Keratinocyte (primary cell): ENCODE data around the gene KCNE1. TPM values are rescaled to one million over a fixed set of nuclear protein-coding genes. Genes with fewer than 3 reads are reported as not detected.

Source experiments
- DNase-seq: peaks from one replicate; pipeline ENCODE4 v3.0.0-alpha.2; 2011; ENCODE audit warnings: low read depth, missing footprints, low spot score
- FAIRE-seq: peaks from 2 replicates; lab custom pipeline; 2011; peaks lifted over from hg19 to GRCh38; lab: Jason Lieb, UNC
- H2AFZ ChIP-seq: 2 replicates; pipeline ENCODE4 v1.6.0; 2012; ENCODE audit warnings: low read length, control low read depth, inconsistent platforms; ENCODE audit not compliant: control insufficient read depth
- H3K27ac ChIP-seq: 2 replicates; pipeline ENCODE4 v1.5.1; 2011; ENCODE audit warnings: low read length; ENCODE audit not compliant: control insufficient read depth, insufficient read depth
- H3K27me3 ChIP-seq: 3 replicates; pipeline ENCODE4 v1.6.0; 2011; ENCODE audit warnings: low read length; ENCODE audit not compliant: control insufficient read depth, insufficient read depth; ENCODE audit errors: extremely low read depth
- H3K36me3 ChIP-seq, 2 experiments: 2 replicates in 1 of 2; 3 replicates in 1 of 2; pipeline ENCODE4 v1.5.1; 2011; ENCODE audit warnings: low read length in 2 of 2, mild to moderate bottlenecking in 1 of 2; ENCODE audit not compliant: control insufficient read depth in 2 of 2, insufficient read depth in 2 of 2; ENCODE audit errors: extremely low read depth in 1 of 2
- H3K4me1 ChIP-seq: 3 replicates; pipeline ENCODE4 v1.5.1; 2011; ENCODE audit warnings: low read length; ENCODE audit not compliant: control insufficient read depth, insufficient read depth; ENCODE audit errors: extremely low read depth
- H3K4me2 ChIP-seq: 3 replicates; pipeline ENCODE4 v1.6.0; 2011; ENCODE audit warnings: low read depth, low read length; ENCODE audit not compliant: control insufficient read depth, insufficient read depth; ENCODE audit errors: extremely low read depth
- H3K4me3 ChIP-seq, 3 experiments: fragments of 200-600 bp in 1 of 3; sonication (generic) in 1 of 3; 2 replicates in 2 of 3; 3 replicates in 1 of 3; pipeline ENCODE4 v1.5.1; 2011 to 2016; ENCODE audit warnings: low read length in 3 of 3, mild to moderate bottlenecking in 3 of 3, control low read depth in 2 of 3, inconsistent platforms in 1 of 3, low read depth in 1 of 3, mixed read lengths in 1 of 3, mixed run types in 1 of 3, moderate library complexity in 1 of 3; ENCODE audit not compliant: control insufficient read depth in 2 of 3, insufficient read depth in 2 of 3; ENCODE audit errors: extremely low read depth in 1 of 3
- H3K79me2 ChIP-seq: 2 replicates; pipeline ENCODE4 v1.6.0; 2012; ENCODE audit warnings: low read length; ENCODE audit not compliant: control insufficient read depth, insufficient read depth
- H3K9ac ChIP-seq: 3 replicates; pipeline ENCODE4 v1.6.0; 2011; ENCODE audit warnings: low read length; ENCODE audit not compliant: control insufficient read depth, insufficient read depth; ENCODE audit errors: extremely low read depth
- H3K9me1 ChIP-seq: 3 replicates; pipeline ENCODE4 v1.6.0; 2011; ENCODE audit warnings: low read length; ENCODE audit not compliant: control insufficient read depth, insufficient read depth; ENCODE audit errors: extremely low read depth
- H3K9me3 ChIP-seq: 2 replicates; pipeline ENCODE4 v1.5.1; 2012; ENCODE audit warnings: low read depth, low read length; ENCODE audit not compliant: control insufficient read depth
- H4K20me1 ChIP-seq: 3 replicates; pipeline ENCODE4 v1.6.0; 2011; ENCODE audit warnings: low read length; ENCODE audit not compliant: control insufficient read depth, insufficient read depth; ENCODE audit errors: extremely low read depth
- EZH2 ChIP-seq: IDR thresholded peaks from one replicate; pipeline ENCODE4 v1.6.1; 2012; ENCODE audit warnings: inconsistent platforms, mild to moderate bottlenecking, low read length, moderate library complexity
- dilution Hi-C: fragments of 300-500 bp; cut with MboI; formaldehyde crosslinking; loops from one replicate; pipeline ENCODE4 v1.7.0; 2020; ENCODE audit warnings: low sequenced_read_pairs; ENCODE audit not compliant: extremely low pct_ligation_motif_present
- polyA plus RNA-seq, 5 experiments: library from polyadenylated mRNA; depleted of rRNA in 3 of 5; stranded (reverse) in 3 of 5; stranded (forward) in 1 of 5; unstranded in 1 of 5; fragments of >200 nt; gene quantifications; 1 replicate in 1 of 5; 2 replicates in 3 of 5; 3 replicates in 1 of 5; pipeline versions ENCODE4 v1.2.1 to v1.2.3, GENCODE V29; 2011 to 2012; ENCODE audit warnings: missing spikeins in 2 of 5, low read depth in 1 of 5, low replicate concordance in 1 of 5
- TF ChIP-seq, protein P1 (sequence below), 3 experiments: IDR thresholded peaks in 1 of 3; conservative IDR thresholded peaks in 1 of 3; optimal IDR thresholded peaks in 1 of 3; 2 replicates in 2 of 3; 3 replicates in 1 of 3; pipeline versions ENCODE3 to v1.5.1; 2011; ENCODE audit warnings: low read length in 3 of 3, mild to moderate bottlenecking in 3 of 3, moderate library complexity in 2 of 3, control low read depth in 1 of 3, inconsistent platforms in 1 of 3; ENCODE audit not compliant: insufficient read depth in 2 of 3; ENCODE audit errors: extremely low read depth in 1 of 3

Gene KCNE1
- polyA plus RNA-seq, 1 donor (not counting 4 experiments of a cell fraction or from before 2014, with no cell fraction given): 0.08 TPM

DNA sequence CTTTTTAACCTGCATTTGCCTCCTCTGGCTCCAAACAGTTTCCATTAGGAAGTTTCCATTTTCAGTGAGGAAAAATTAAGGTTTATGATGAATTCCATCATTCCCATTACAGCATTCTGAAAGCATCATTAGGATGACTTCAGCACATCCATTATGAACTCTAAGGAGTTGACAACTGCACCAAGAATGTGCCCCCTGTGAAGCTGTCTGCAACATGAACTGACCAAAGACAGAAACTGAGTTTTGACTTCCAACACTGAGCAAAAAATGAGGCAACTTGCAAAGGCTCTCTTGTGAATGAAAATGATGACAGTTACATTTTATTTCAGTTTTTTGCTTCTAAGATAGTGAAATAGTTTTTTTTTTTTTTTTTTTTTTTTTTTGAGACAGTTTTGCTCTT, 18.3 kb upstream of the KCNE1 start:
- Histone ChIP-seq H3K9ac (no peak overlapping the region), H3K4me3 (no peak overlapping the region), H3K36me3 (no peaks in the 10 kb centered on the region), H2AFZ (no peak overlapping the region), H3K79me2 (no peaks in the 10 kb centered on the region), H3K27ac (no peak overlapping the region), H4K20me1 (no peaks in the 10 kb centered on the region), H3K9me1 (no peaks in the 10 kb centered on the region), H3K27me3 (no peaks in the 10 kb centered on the region), H3K4me2 (no peak overlapping the region), H3K4me1 (peaks cover 12% of the 10 kb centered on the region), H3K9me3 (no peaks in the 10 kb centered on the region)
- dilution Hi-C loops: no loop called here
- TF ChIP-seq, protein P1, sequence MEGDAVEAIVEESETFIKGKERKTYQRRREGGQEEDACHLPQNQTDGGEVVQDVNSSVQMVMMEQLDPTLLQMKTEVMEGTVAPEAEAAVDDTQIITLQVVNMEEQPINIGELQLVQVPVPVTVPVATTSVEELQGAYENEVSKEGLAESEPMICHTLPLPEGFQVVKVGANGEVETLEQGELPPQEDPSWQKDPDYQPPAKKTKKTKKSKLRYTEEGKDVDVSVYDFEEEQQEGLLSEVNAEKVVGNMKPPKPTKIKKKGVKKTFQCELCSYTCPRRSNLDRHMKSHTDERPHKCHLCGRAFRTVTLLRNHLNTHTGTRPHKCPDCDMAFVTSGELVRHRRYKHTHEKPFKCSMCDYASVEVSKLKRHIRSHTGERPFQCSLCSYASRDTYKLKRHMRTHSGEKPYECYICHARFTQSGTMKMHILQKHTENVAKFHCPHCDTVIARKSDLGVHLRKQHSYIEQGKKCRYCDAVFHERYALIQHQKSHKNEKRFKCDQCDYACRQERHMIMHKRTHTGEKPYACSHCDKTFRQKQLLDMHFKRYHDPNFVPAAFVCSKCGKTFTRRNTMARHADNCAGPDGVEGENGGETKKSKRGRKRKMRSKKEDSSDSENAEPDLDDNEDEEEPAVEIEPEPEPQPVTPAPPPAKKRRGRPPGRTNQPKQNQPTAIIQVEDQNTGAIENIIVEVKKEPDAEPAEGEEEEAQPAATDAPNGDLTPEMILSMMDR (optimal IDR thresholded peaks at IDR 0.05 in 1 of 3, IDR thresholded peaks at IDR 0.05 in 1 of 3, conservative IDR thresholded peaks at IDR 0.05 in 1 of 3; ENCODE audit: extremely low read depth in 1 of 3, insufficient read depth in 2 of 3, low read length in 3 of 3): no peak
- TF ChIP-seq EZH2: no peak
- DNase-seq: no peak
- FAIRE-seq: no peak

DNA sequence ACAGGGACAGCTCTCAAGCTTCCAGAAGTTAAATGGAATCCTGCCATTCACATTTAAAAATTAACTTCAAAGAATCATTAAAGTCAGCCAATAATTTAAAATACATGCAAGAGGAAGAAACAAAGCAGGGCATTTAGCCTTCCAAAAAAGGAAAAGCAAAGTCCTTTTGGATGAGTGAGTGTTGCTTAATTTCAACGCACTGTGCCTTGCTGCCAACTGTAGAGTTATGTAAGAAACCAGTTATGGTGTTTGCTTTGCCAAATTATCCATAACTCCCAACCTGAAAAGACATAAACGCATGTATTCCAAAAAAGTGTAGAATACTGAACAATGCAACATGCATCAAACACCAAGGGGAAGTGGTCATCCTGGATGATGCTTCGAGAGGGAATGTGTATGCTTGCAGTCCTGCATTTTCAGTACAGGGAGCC, 16.1 kb upstream of the KCNE1 start:
- no peaks in the 10 kb centered on the region for H4K20me1 ChIP-seq
- no peak overlapping the region for H3K4me3 ChIP-seq
- H3K4me2 ChIP-seq: no peak overlapping the region
- no peaks in the 10 kb centered on the region for H3K27me3 ChIP-seq
- H3K9me3 ChIP-seq: no peaks in the 10 kb centered on the region
- H2AFZ ChIP-seq: no peak overlapping the region
- H3K9me1 ChIP-seq: no peaks in the 10 kb centered on the region
- H3K79me2 ChIP-seq: peaks cover 4% of the 10 kb centered on the region
- DNase-seq: no peak
- peaks cover 14% of the 10 kb centered on the region for H3K4me1 ChIP-seq
- H3K9ac ChIP-seq: no peak overlapping the region
- dilution Hi-C loops: no loop called here
- no peak overlapping the region for H3K27ac ChIP-seq
- FAIRE-seq: no peak
- peaks cover 0 to 4% of the 10 kb centered on the region in 2 experiments for H3K36me3 ChIP-seq
- no peak for TF ChIP-seq EZH2
- TF ChIP-seq, protein P1 (optimal IDR thresholded peaks at IDR 0.05 in 1 of 3, IDR thresholded peaks at IDR 0.05 in 1 of 3, conservative IDR thresholded peaks at IDR 0.05 in 1 of 3; ENCODE audit: extremely low read depth in 1 of 3, insufficient read depth in 2 of 3, low read length in 3 of 3): no peak
